A549 (cell line): ENCODE results near the gene GATA5.

Source experiments
- CTCF ChIP-seq: fragments of >200 bp; sonication (Bioruptor Twin); formaldehyde crosslinking; IDR thresholded peaks from 3 replicates; pipeline ENCODE4 v1.5.1; 2016
- HDAC2 ChIP-seq: fragments of 200-600 bp; sonication (generic); IDR thresholded peaks from 2 replicates; pipeline ENCODE4 v1.6.1; 2016
- TF ChIP-seq, protein P1 (sequence below): IDR thresholded peaks from 2 replicates; pipeline ENCODE4 v1.6.1; 2012

DNA sequence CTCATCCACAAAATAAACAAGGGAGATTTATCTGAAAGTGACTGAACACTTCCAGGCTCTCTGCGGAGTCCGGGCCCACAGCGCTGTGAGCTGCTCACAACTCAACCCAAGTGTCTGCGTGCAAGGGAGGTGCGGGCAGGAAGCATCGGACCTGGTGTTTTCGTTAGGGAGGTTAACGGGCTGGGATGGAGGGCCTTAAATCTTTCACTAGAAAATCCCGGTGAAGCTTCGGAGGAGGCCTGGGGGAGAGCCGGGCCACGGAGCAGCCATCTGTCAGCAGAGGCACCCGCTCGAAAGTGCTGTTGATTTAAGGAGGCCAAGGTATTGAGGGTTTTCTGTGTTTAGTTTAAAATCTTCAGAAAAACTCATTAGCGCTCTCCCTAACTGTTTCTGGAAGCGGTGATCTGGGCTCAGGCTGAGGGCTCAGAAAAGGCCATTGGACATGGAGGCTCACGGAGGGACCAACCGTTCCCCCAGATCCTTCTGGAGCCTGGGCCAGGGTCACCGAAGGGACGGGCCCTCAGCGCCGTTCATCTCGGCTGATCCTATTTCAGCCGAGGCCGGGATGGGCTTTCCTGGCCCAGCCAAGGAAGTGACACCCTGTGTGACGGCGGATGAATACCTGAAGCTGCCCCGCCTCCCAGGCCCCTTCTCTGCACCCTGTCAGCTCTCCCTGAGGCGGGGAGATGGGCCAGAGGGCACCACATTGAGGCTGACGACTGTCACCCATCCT is 20.7 kb downstream of the GATA5 start:
- TF ChIP-seq HDAC2 (no peak), CTCF (no peak)
- TF ChIP-seq, protein P1, sequence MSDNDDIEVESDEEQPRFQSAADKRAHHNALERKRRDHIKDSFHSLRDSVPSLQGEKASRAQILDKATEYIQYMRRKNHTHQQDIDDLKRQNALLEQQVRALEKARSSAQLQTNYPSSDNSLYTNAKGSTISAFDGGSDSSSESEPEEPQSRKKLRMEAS: no peak
